Endodermal cell (in vitro differentiated cells): ENCODE results near the gene PFDN6. TPM values are rescaled to one million over a fixed set of nuclear protein-coding genes. Genes with fewer than 3 reads are reported as not detected.

Experiments
- DNase-seq: peaks from one replicate; pipeline ENCODE4 v3.0.0-alpha.2; 2017
- H3K27ac ChIP-seq: 2 replicates; pipeline ENCODE4 v1.5.1; 2013; ENCODE audit warnings: mild to moderate bottlenecking, low read depth, low read length, moderate library complexity
- H3K27me3 ChIP-seq: 2 replicates; pipeline ENCODE4 v1.6.1; 2013; ENCODE audit warnings: mild to moderate bottlenecking, low read length, moderate library complexity; ENCODE audit not compliant: insufficient read depth, control insufficient read depth, poor library complexity, severe bottlenecking
- H3K36me3 ChIP-seq: 2 replicates; pipeline ENCODE4 v1.7.0; 2013; ENCODE audit warnings: mild to moderate bottlenecking, low read length, moderate library complexity; ENCODE audit not compliant: control insufficient read depth, insufficient read depth
- H3K4me1 ChIP-seq: one replicate; pipeline ENCODE4 v1.7.0; 2013; ENCODE audit warnings: low read length; ENCODE audit not compliant: control insufficient read depth, insufficient read depth
- H3K4me3 ChIP-seq: 2 replicates; pipeline ENCODE4 v1.5.1; 2013; ENCODE audit warnings: mild to moderate bottlenecking, low read length, moderate library complexity
- H3K9ac ChIP-seq: 2 replicates; pipeline ENCODE4 v1.6.1; 2013; ENCODE audit warnings: mild to moderate bottlenecking, low read length, moderate library complexity; ENCODE audit not compliant: poor library complexity, severe bottlenecking; ENCODE audit errors: extremely low read depth
- H3K9me3 ChIP-seq: 2 replicates; pipeline ENCODE4 v1.6.1; 2013; ENCODE audit warnings: mild to moderate bottlenecking, low read length, moderate library complexity; ENCODE audit not compliant: control insufficient read depth
- H3K27ac Mint-ChIP-seq: 2 replicates; pipeline ENCODE4 v1.8.0; 2020; ENCODE audit warnings: mixed read lengths
- H3K27me3 Mint-ChIP-seq: 2 replicates; pipeline ENCODE4 v1.8.0; 2021; ENCODE audit warnings: mild to moderate bottlenecking, mixed read lengths; ENCODE audit not compliant: insufficient read depth
- H3K36me3 Mint-ChIP-seq: 2 replicates; pipeline ENCODE4 v1.8.0; 2020; ENCODE audit warnings: low read depth, mixed read lengths
- H3K4me1 Mint-ChIP-seq: 2 replicates; pipeline ENCODE4 v1.8.0; 2020; ENCODE audit warnings: mixed read lengths
- H3K4me3 Mint-ChIP-seq: 2 replicates; pipeline ENCODE4 v1.8.0; 2020; ENCODE audit warnings: mild to moderate bottlenecking, moderate library complexity, mixed read lengths
- H3K9me3 Mint-ChIP-seq: 2 replicates; pipeline ENCODE4 v1.8.0; 2020; ENCODE audit warnings: mild to moderate bottlenecking, mixed read lengths
- WGBS, 2 experiments: methylation state at CpG; one replicate each; pipeline versions ENCODE4 v1.1.5 to v1.1.7; 2013; ENCODE audit warnings: missing lambda C conversion rate in 2 of 2, mixed read lengths in 1 of 2; ENCODE audit not compliant: insufficient coverage in 1 of 2, insufficient read length in 1 of 2; 5-methylcytosine and 5-hydroxymethylcytosine counted together
- total RNA-seq, 2 donors: library from RNA; stranded (reverse); fragmentation: NEBNext Ultra II Directional in 1 of 2; extraction: Animal tissue kit (Norgen Biotek cat#: 25700) in 1 of 2; gene quantifications; 2 replicates in 1 of 2; 3 replicates in 1 of 2; pipeline ENCODE4 v1.2.1, GENCODE V29; 2021
- TF ChIP-seq, protein P1 (sequence below): fragments of 200-600 bp; sonication (generic); conservative IDR thresholded peaks from 2 replicates; pipeline ENCODE4 v1.5.0; 2021; ENCODE audit warnings: antibody characterized with exemption, mild to moderate bottlenecking

The PFDN6 gene
- total RNA-seq, 2 donors from 2014 or later = 69.9 to 86.4 TPM

DNA sequence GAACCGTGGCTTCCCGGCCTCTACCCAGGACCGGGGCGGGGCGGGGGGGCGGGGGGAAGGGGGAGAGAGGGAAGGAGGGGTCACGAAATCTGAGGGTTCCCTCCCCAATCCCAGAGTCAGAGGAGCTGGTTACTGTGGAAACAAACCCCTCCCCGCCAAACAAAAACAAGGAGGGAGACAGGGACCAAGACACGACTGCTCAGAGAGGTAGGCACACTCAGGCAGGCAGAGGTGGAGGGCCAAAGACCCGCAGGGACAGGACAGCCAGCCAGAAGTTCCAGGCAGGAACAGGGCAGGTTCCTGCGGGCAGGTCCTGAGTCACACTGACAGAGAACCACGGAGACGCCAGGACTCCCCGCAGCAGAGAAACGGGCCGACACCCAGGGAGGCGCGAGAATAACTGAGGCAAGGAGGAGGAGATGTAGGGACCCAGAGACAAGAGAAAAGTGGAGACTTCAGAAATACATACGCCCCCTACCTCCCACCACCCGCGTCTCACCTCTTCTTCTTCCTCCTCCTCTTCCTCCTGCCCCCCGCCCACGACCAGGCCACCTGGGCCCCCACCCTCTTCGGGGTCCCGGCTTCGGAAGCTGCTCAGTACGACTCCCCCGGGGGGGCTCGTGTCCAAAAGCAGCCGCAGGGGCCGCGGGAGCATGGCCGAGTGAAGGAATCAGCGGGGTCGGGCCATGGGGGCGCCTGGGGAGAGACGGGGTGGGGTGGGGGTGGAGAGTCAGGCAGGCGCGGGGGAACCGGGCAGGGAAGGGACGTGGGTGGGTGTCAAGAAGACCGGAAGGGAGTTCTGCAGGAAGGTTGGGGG lies 8.8 kb downstream of the PFDN6 start:
- Histone ChIP-seq H3K9ac (peak overlapping the region; percentile 95), H3K36me3 (peaks cover 14% of the 10 kb centered on the region), H3K27me3 (no peaks in the 10 kb centered on the region), H3K9me3 (no peaks in the 10 kb centered on the region), H3K4me3 (peak overlapping the region; percentile 99), H3K4me1 (no peaks in the 10 kb centered on the region), H3K27ac (peak overlapping the region; percentile 29)
- Mint-ChIP-seq H3K27me3 (no peaks in the 10 kb centered on the region), H3K9me3 (no peaks in the 10 kb centered on the region), H3K27ac (peak overlapping the region; percentile 95), H3K4me1 (peaks cover 5% of the 10 kb centered on the region), H3K36me3 (peaks cover 11% of the 10 kb centered on the region), H3K4me3 (peak overlapping the region; percentile 100)
- TF ChIP-seq, protein P1, sequence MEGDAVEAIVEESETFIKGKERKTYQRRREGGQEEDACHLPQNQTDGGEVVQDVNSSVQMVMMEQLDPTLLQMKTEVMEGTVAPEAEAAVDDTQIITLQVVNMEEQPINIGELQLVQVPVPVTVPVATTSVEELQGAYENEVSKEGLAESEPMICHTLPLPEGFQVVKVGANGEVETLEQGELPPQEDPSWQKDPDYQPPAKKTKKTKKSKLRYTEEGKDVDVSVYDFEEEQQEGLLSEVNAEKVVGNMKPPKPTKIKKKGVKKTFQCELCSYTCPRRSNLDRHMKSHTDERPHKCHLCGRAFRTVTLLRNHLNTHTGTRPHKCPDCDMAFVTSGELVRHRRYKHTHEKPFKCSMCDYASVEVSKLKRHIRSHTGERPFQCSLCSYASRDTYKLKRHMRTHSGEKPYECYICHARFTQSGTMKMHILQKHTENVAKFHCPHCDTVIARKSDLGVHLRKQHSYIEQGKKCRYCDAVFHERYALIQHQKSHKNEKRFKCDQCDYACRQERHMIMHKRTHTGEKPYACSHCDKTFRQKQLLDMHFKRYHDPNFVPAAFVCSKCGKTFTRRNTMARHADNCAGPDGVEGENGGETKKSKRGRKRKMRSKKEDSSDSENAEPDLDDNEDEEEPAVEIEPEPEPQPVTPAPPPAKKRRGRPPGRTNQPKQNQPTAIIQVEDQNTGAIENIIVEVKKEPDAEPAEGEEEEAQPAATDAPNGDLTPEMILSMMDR = peak; percentile 38
- WGBS, 2 experiments = 0 to 1% methylated on average over 4 to 35 of the region's 42 CpGs
- peak; percentile 95 for DNase-seq

DNA sequence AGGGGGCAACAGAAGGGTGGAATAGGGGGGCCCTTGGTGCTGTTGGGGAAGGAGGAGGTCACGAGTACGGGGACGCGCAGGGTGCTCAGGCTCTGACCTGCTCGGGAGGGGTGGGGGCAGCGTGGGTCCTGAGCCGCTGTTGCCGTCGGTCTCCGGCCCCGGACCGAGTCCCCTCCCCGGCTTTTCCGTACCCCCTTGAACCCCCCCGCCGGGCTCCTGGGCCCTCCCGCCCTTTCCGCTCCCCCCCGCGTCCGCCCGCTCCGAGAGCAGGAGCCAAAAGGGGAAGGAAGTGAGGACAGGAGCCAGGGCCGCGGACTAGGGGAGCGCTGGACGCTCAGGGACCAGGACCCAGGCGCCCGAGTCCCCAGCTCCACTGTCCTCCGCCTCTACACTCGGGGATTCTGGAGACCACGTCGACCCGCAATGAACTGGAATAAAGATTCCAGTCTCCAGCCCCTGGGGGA lies 9.4 kb downstream of the PFDN6 start, which contains the start of gene RGL2:
TSS of gene RGL2 (minus strand) at position 170 of the 464 bp plus-strand sequence. CDS start 332 bp downstream, outside the sequence.
- H3K4me1 ChIP-seq = no peaks in the 10 kb centered on the region
- Mint-ChIP-seq H3K36me3 (peaks cover 11% of the 10 kb centered on the region), H3K4me1 (peaks cover 5% of the 10 kb centered on the region), H3K4me3 (peak within 1 kb of the TSS; percentile 100), H3K27ac (peak within 1 kb of the TSS; percentile 100), H3K27me3 (no peaks in the 10 kb centered on the region), H3K9me3 (no peaks in the 10 kb centered on the region)
- H3K4me3 ChIP-seq = peak within 1 kb of the TSS; percentile 99
- no peak for DNase-seq
- peaks cover 13% of the 10 kb centered on the region for H3K36me3 ChIP-seq
- TF ChIP-seq, protein P1 = no peak
- H3K27me3 ChIP-seq = no peaks in the 10 kb centered on the region
- H3K9me3 ChIP-seq = no peaks in the 10 kb centered on the region
- WGBS, 2 experiments = 0% methylated on average over 3 to 34 of the region's 34 CpGs
- peak within 1 kb of the TSS; percentile 95 for H3K9ac ChIP-seq
- H3K27ac ChIP-seq = peak within 1 kb of the TSS; percentile 94

DNA sequence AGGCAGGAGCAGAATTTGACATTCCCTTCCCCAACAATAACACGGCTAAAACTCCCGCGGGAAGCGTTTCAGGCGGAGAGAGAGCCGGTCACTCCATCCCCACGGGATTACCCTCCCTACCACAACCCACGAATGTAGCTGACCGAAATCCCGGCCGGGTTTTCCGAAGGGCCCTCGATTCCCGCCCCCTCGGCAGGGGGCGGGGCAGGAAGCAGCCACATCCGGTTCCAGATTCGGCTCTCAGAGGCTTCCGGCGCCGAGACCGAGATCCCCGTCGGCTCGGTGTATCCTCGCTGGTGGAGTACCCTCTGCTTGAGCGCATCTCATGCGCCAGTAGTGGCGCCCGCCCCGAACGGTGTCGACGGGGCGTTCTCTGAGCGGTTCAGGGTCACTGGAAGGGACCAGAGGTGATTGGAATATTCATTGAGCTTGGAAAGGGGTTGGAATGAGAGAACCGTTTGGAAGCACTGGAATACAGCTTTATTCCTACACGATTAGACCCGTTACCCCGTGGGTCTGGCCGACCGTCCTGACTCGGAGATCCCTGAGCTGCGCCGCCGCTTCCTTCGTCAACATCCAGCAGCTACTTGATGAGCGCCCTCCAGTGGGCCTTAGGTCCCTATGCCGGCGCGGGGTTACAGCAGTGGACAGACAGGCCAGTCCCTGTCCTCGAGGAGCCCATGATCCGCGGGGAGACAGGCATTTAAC lies 10.0 kb downstream of the PFDN6 start:
- H3K4me3 Mint-ChIP-seq = peak overlapping the region; percentile 100
- DNase-seq = peak; percentile 94
- Histone ChIP-seq H3K4me3 (peak overlapping the region; percentile 99), H3K9ac (peak overlapping the region; percentile 95), H3K36me3 (peaks cover 10% of the 10 kb centered on the region), H3K27me3 (no peaks in the 10 kb centered on the region), H3K9me3 (no peaks in the 10 kb centered on the region), H3K27ac (peak overlapping the region; percentile 94), H3K4me1 (no peaks in the 10 kb centered on the region)
- 0% methylated on average over 17 to 54 of the region's 54 CpGs for WGBS, 2 experiments
- H3K4me1 Mint-ChIP-seq = peaks cover 5% of the 10 kb centered on the region
- H3K9me3 Mint-ChIP-seq = no peaks in the 10 kb centered on the region
- H3K27me3 Mint-ChIP-seq = no peaks in the 10 kb centered on the region
- H3K36me3 Mint-ChIP-seq = peaks cover 7% of the 10 kb centered on the region
- peak overlapping the region; percentile 100 for H3K27ac Mint-ChIP-seq
- TF ChIP-seq, protein P1 = peak; percentile 91
